Raji (cell line): ENCODE results near the gene STX8.

Experiments
- POLR2A ChIP-seq: IDR thresholded peaks from 2 replicates; pipeline ENCODE4 v1.6.1; 2011; ENCODE audit warnings: low read depth, low read length, control low read depth; ENCODE audit not compliant: insufficient read depth

STX8 gene

GRCh38 chr17:9406046-9406606 is 169.5 kb downstream of the STX8 start:
- TF ChIP-seq POLR2A, result no peak

DNA sequence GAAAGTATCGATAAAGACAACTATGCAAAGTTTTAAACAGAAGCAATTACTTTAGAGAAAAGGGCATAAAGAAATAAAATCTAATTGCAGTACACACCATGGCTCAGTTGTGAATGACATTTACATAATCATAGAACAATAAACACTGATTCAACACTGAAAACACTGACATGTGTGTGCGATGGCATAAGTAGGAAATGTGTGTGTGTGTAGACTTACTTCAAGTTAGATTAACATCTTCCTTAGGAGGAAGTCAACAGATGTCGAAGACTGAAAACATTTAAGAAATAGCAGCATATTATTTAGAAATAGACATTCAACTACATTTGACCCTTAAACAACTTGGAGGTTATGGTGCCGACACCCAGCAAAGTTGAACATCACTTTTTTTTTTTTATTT is 172.4 kb downstream of the STX8 start:
- TF ChIP-seq POLR2A, result no peak

- TF ChIP-seq POLR2A, result no peak
Observed at GRCh38 chr17:9402590-9403199, 172.9 kb downstream of the STX8 start.

GRCh38 chr17:9401434-9401833 is 174.2 kb downstream of the STX8 start:
- no peak for TF ChIP-seq POLR2A

DNA sequence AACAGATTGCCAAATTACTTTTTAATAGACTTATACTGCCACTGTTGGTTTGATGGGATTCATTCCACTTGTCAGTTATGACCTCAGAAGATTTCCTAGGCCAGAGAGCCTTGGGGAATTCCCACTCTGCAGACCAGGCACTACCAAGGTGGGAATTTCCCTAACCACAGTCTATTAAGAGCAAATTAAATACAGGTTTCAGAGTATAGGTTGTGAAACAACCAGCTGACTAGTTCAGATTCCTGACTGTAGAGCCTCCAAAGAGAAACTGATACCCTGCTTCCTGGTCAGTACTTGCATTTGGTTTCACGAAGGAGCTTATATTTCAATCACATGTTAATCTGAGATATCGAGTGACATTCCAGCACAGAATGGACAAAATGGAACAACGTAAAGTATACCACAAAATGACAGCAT is 186.5 kb downstream of the STX8 start:
- TF ChIP-seq POLR2A, result no peak

DNA sequence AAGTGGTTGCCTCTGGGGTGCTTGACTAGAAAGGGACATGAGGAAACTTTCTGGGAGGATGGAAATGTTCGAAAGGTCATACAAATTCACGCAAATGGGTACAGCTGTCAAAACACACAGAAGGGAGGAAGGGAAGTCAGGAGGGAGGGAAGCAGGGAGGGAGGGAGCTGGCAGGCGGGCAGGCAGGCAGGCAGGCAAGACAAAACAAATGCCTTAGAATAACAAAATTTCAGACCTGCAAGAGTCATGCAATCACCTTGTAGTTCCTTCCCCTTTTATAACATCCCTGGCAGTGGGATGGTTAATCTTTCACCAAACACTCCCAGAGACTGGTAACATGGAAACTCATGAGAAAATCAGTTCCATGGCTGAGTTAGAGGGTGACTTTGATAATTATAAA is 189.2 kb downstream of the STX8 start:
- TF ChIP-seq POLR2A, result no peak

DNA sequence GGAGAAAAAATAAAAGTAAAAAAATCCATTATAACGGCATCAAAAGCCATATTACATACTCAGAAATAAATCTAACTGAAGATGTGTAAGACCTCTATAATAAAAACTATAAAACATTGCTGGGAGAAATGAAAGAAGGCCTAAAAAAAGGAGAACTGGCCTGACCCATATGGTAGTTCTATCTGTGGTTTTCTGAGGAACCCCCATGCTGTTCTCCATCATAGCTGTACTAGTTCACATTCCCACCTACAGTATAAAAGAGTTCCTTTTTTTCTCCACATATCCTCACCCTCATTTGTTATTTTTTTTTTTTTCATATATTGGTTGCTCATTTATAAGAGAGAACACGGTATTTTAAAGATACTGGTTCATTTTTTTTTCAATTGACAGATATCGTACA is 191.8 kb downstream of the STX8 start:
- TF ChIP-seq POLR2A, result no peak

- TF ChIP-seq POLR2A, result no peak
Observed at GRCh38 chr17:9382626-9383025, 193.0 kb downstream of the STX8 start.

DNA sequence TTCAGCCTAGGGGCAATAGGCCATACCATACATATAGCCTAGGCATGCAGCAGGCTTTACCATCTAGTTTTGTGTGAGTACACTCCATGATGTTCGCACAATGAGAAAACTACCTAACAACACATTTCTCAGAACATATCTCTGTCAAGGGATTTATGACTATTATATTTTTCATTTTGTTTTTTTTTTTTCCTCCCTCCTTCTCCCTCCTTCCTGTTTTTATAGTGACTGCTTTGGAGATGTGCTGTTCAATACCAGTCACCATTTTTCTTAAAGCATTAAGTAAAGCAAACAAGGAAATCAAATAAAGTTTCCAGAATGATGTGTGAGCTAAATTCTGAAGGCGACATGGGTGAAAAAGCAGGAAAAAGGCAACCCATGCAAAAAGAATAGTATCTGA is 194.6 kb downstream of the STX8 start:
- TF ChIP-seq POLR2A, result no peak

- TF ChIP-seq POLR2A, result no peak
Observed at GRCh38 chr17:9380361-9380760, 195.3 kb downstream of the STX8 start.

GRCh38 chr17:9371019-9371418 is 204.6 kb downstream of the STX8 start:
- TF ChIP-seq POLR2A, result no peak

DNA sequence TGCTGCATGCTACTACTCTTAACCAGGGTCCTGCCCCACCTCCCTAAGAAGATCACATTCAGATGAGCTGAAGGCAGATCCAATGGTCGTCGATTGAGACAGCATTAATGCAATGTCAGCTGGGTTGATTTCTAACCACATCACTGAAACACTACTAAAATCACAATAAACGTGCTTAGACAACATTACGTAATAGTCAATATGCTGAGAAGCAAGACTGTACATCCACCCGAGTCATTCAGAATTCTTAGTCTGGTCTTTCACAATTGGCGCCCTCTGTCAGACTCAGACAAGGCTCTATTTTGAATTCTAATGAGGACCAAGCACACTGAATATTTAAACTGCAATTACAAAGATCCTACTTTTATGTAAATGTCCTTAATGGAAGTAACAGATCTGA is 205.2 kb downstream of the STX8 start:
- TF ChIP-seq POLR2A, result no peak

DNA sequence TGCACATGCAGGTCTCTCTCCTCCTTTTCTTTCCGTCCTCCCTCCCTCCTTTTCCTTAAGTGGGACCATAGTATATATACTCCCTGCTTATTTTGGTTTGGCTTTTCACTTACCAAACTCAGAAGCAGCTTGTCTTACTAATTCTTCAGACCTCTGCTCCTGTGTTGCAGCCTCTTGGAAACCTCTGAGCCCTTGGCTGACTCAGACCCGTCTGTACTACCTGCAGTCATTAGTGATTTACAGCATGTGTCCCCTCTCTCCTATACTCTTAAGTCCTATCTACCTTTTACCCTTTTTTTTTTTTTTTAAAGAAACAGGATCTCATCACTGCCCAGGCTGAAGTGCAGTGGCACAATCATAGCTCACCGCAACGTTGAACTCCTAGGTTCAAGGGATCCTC is 207.0 kb downstream of the STX8 start:
- no peak for TF ChIP-seq POLR2A

GRCh38 chr17:9367156-9367555 is 208.5 kb downstream of the STX8 start:
- no peak for TF ChIP-seq POLR2A

GRCh38 chr17:9364837-9365430 is 210.7 kb downstream of the STX8 start:
- no peak for TF ChIP-seq POLR2A

DNA sequence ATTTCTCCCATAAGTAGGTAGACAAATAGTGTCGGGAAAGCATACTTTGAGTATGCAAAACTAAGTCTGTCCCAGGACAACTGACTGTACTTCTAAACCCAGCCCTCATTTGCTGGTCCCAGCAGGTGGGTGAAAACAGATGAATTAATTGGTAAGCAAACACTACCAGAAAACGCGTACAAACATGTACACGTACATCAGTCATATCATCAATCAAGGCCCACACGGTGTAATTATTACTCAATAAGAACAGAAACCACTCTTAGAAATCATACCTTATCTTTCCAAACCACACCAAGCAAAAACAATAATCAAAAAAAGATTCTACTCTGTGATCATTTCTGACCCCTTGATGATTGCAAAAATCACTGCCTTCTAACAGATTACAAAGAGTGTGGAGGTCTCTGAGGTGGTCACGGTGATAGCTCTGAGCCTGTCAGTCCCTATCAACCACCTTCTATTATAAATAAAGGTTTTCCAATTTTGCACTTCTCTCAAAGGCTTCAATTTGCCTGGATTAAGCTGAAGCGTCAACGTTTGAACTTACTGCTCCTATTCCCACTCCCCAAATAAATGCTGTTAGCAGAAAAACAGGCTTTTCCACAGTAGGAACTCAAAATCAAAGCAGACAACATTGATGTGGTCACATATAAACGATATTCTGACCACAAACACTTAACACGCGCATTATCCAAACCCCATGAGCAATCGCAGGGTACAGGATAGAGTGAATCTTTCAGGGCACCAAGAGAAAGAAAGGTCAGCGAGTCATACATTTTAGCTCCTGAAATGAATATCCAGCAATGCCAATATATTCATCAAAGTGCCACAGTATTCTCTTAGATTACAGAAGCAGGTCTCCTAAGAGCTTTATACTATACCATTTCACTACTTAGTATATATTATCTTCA is 211.9 kb downstream of the STX8 start:
- no peak for TF ChIP-seq POLR2A
